ENCODE data around the gene SCAMP5. TPM values are rescaled to one million over a fixed set of nuclear protein-coding genes. Genes with fewer than 3 reads are reported as not detected.

SCAMP5 gene
- total RNA-seq, 4 donors from 2014 or later: 1.5 to 14.1 (median 8.8) TPM

- Histone ChIP-seq H3K36me3 (peaks cover 0 to 16% (median 0%) of the 10 kb centered on the region in 3 donors), H3K9me3 (no peaks in the 10 kb centered on the region), H3K4me3 (no peak overlapping the region), H3K27ac (no peak overlapping the region), H3K27me3 (no peaks in the 10 kb centered on the region), H3K4me1 (peaks cover 0 to 5% (median 0%) of the 10 kb centered on the region in 4 donors)
- DNase-seq (ENCODE audit: low spot score in 2 of 2): no peak
- TF ChIP-seq CTCF (IDR thresholded peaks at IDR 0.05): no peak
- TF ChIP-seq POLR2A (IDR thresholded peaks at IDR 0.05): no peak
- no peak for TF ChIP-seq EP300 (IDR thresholded peaks at IDR 0.05)
- WGBS, 2 donors: 90 to 93% methylated on average over 7 of the region's 7 CpGs
Observed at GRCh38 chr15:75056036-75056435, 60.7 kb downstream of the SCAMP5 start.

- Histone ChIP-seq H3K27ac (no peak overlapping the region), H3K36me3 (peaks cover 0 to 7% (median 0%) of the 10 kb centered on the region in 3 donors), H3K9me3 (no peaks in the 10 kb centered on the region), H3K27me3 (no peaks in the 10 kb centered on the region), H3K4me1 (peaks cover 0 to 5% (median 0%) of the 10 kb centered on the region in 4 donors), H3K4me3 (no peak overlapping the region)
- TF ChIP-seq POLR2A (IDR thresholded peaks at IDR 0.05) (no peak), CTCF (IDR thresholded peaks at IDR 0.05) (no peak), EP300 (IDR thresholded peaks at IDR 0.05) (no peak)
- 88 to 92% methylated on average over 4 of the region's 4 CpGs for WGBS, 2 donors
- DNase-seq (ENCODE audit: low spot score in 2 of 2): no peak
Observed at GRCh38 chr15:75058127-75058905, 63.0 kb downstream of the SCAMP5 start.

- Histone ChIP-seq H3K27me3 (no peaks in the 10 kb centered on the region), H3K4me3 (no peak overlapping the region), H3K4me1 (peaks cover 0 to 10% (median 0%) of the 10 kb centered on the region in 4 donors), H3K27ac (no peak overlapping the region), H3K36me3 (peaks cover 0 to 7% (median 0%) of the 10 kb centered on the region in 3 donors), H3K9me3 (no peaks in the 10 kb centered on the region)
- DNase-seq (ENCODE audit: low spot score in 2 of 2): no peak
- TF ChIP-seq CTCF (IDR thresholded peaks at IDR 0.05): no peak
- TF ChIP-seq EP300 (IDR thresholded peaks at IDR 0.05): no peak
- no peak for TF ChIP-seq POLR2A (IDR thresholded peaks at IDR 0.05)
- WGBS, 2 donors: 81 to 86% methylated on average over 5 of the region's 5 CpGs
Observed at GRCh38 chr15:75059607-75060006, 64.2 kb downstream of the SCAMP5 start.

- no peak for DNase-seq (ENCODE audit: low spot score in 2 of 2)
- Histone ChIP-seq H3K27ac (no peak overlapping the region), H3K27me3 (no peaks in the 10 kb centered on the region), H3K9me3 (no peaks in the 10 kb centered on the region), H3K4me3 (no peak overlapping the region), H3K36me3 (peaks cover 0 to 7% (median 0%) of the 10 kb centered on the region in 3 donors), H3K4me1 (peaks cover 0 to 23% (median 3%) of the 10 kb centered on the region in 4 donors)
- no peak for TF ChIP-seq CTCF (IDR thresholded peaks at IDR 0.05)
- no peak for TF ChIP-seq POLR2A (IDR thresholded peaks at IDR 0.05)
- no peak for TF ChIP-seq EP300 (IDR thresholded peaks at IDR 0.05)
Observed at GRCh38 chr15:75061272-75061671, 65.9 kb downstream of the SCAMP5 start.

GRCh38 chr15:75062706-75063105 lies 67.3 kb downstream of the SCAMP5 start:
- H3K36me3 ChIP-seq: peaks cover 0 to 7% (median 0%) of the 10 kb centered on the region in 3 donors
- TF ChIP-seq POLR2A (IDR thresholded peaks at IDR 0.05): no peak
- TF ChIP-seq EP300 (IDR thresholded peaks at IDR 0.05): no peak
- TF ChIP-seq CTCF (IDR thresholded peaks at IDR 0.05): no peak
- H3K27ac ChIP-seq: no peak overlapping the region
- peaks cover 0 to 34% (median 3%) of the 10 kb centered on the region in 4 donors for H3K4me1 ChIP-seq
- H3K9me3 ChIP-seq: no peaks in the 10 kb centered on the region
- no peak for DNase-seq (ENCODE audit: low spot score in 2 of 2)
- no peak overlapping the region for H3K4me3 ChIP-seq
- 63 to 67% methylated on average over 3 of the region's 3 CpGs for WGBS, 2 donors
- H3K27me3 ChIP-seq: no peaks in the 10 kb centered on the region

Measured in tibial nerve (tissue), 4 donors.